GM19035 (cell line): Measurements from ENCODE around the gene DIO2.
A peak's percentile ranks its signal among the peaks of the same experiment; 100 is the strongest.

Experiments
- ATAC-seq: cut with Tn5 transposase; IDR thresholded peaks from one replicate; pipeline ENCODE4 v1.9.1; 2021; ENCODE audit not compliant: unreplicated experiment

The DIO2 gene

DNA sequence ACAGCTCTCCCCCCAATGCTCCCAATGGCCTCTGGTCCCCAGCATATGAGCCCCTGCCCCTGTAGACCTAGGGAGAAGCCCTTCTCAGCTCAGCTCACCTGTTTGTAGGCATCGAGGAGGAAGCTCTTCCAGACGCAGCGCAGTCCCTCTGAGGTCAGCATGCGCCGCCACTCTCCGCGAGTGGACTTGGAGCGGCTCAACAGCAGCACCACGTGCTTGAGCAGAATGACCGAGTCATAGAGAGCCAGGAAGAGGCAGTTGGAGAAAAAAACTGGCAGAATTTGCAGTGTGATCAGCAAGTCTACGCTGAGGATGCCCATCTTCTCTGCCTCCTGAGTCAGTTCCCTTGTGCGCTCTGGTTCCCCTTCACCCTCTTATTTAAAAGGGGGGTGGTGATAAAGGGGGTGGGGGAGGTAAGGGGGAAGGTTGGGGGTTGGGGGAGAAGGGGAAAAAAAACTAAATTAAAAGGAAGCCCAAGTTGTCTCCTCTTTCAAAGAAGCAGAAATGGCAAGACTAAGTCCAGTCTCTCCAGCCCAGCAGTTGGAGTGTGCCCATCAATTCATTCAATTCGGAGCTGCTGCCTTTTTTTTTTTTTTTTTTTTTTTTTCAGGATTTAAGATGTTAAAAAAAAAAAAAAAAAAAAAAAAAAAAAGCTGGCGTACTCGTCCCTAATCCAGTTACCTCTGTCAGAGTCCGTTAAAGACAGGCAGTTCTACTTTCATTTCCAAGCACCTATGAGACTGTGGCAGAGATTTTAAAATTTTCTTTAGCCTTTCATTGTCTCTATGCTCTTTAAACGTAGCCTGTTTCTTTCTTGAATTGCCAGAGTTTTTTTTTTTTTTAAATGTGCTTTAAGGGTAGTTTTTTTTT lies at the start of gene DIO2:
TSS of gene DIO2 (minus strand) at position 352 of the 870 bp plus-strand sequence. CDS start at position 320, 32 bp downstream.
- peak; percentile 36 for ATAC-seq

DNA sequence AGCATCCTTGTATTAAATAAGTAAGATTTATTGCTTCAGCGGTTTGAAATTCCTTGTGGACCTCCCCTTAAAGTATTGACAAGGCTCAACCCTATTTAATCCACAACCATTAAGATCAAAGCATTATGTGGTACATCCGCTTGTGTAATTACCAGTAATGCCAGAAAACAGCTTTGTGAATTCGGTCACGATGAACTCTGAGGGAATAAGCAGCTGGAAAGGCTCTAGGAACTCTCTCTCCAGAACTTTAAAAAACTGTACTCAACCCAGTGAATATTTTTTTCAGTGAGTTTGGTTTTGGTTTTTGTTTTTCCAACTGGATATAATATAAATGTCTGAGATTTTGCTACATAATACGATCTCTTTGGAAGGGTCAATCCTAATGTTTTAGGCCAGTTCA lies 49.3 kb upstream of the DIO2 start:
- ATAC-seq, result no peak

DNA sequence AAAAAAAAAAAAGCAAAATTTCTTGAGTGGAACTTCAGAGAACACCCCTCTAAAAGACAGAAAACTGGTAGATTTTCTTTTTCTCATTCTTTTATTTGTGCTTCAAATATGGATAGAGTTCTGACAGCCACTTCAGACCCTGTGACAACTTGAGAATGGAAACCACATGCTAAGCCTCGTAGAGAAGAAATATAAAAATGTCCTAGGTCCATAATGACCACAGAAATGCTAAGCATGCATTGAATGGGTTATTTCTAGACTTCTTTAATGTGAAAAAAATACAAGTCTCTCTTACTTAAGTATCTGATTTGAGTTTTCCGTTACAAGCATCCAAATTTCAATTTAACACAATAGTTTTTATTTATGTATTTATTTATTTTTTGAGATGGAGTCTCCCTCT lies 28.3 kb upstream of the DIO2 start:
- no peak for ATAC-seq

DNA sequence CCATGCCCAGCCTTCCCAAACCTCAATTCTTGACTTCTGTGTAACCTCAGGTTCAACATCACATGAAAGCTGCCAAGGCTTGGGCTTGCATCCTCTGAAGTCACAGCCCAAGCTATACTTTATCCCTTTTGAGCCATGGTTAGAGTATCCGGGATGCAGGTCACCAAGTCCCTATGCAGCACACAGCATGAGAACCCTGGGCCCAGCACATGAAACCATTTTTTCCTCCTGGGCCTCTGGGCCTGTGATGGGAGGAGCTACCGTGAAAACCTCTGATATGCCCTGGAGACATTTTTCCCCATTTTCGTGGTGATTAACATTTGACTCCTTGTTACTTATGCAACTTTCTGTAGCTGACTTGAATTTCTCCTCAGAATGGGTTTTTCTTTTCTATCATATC lies 25.8 kb upstream of the DIO2 start:
- no peak for ATAC-seq

DNA sequence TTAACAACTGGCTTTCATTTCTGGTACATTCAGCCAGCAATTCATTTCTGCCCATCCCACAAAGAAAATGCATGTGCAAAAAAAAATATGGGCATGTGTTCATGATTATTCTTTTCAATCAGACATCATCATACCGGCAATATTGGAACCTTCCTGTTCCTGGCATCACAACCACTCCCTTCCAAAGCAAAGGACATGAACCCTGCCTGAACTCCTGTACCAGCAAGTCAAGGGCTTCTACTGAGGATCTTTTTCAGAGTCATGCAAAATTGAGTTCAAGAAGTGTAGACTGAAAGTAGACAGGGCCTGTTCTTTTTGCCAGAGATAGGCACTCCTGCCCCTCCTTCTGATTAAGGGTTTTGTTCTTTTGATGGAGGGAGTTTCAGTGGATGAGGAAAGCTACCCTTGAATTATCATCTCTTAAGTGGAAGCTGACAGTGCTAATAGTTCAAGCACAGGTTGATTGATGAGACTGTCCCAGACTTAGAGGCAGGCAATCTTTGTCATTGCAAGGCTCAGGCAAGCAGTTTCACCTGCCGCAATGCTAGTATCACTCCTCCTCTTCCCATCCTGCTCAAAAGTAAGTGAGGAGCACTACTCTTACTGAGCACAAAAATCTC lies 22.3 kb upstream of the DIO2 start:
- ATAC-seq, result no peak

DNA sequence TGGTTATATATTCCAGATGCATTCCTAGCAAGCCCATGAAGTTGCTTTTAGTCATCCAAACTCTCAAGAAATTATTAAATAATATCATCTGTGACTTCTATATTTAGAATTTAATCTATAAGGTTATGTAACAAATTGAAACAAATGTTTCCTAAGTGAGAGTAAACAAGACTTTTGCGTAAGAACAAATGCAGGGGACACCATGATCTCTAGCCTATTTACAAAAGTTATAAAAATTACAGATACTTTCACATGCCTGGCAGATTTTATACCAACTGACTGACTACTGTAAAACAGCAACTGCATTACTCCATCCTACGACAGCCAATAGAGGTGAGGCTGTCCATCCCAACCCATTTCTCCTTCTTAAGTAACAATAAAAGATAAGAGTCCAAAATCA lies 20.4 kb upstream of the DIO2 start:
- ATAC-seq, result no peak

DNA sequence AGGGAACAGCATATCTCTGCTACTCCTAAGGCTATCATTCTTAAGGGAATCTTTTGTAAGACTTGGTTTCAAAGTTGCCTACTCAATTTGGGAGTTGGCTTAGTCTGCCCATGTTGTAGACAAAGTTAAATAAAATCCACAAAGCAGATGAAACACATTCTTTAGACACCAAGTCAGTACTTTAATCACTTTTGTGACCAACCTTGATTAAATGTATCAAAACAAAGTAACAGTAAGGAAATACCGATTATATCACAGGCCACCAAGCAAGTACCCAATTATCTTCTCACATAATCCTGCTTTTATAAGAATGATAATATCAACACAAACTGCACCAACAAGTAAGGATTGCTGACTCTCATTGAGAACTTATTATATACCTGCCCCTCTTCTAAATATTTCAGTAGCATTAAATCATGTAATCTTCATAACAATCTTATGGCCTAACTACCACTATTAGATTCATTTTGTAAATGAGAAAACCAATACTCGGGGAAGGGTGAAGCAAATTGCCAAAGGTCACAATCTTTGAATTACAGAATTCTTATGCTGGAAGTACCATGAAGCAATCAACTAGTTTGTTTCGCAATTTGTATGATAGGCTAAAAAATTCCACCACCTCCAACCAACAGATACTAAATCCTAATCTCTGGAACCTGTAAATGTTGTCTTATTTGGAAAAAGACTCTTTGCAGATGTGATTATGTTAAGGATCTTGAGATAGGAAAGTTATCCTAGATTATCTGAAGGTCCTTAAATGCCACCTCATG lies 12.6 kb upstream of the DIO2 start:
- ATAC-seq, result no peak

DNA sequence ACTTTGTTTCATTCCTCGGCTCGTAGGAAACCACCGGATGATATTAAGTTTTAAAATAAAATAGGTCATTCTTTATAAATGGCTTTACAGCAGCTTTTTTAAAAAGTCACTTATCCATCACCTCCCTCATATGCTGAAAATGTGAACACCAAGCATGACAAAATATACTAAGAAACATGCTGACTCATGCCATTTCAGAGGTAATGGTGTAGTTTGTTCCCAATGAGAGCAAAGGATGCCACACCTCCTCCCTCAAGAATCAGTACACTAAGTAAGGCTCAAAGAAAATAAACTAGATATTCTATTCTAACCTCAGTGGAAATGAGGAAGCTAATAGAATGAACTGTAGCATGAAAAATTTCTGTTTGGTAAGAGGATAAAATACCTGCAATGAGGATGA lies 5.5 kb upstream of the DIO2 start:
- ATAC-seq, result no peak

DNA sequence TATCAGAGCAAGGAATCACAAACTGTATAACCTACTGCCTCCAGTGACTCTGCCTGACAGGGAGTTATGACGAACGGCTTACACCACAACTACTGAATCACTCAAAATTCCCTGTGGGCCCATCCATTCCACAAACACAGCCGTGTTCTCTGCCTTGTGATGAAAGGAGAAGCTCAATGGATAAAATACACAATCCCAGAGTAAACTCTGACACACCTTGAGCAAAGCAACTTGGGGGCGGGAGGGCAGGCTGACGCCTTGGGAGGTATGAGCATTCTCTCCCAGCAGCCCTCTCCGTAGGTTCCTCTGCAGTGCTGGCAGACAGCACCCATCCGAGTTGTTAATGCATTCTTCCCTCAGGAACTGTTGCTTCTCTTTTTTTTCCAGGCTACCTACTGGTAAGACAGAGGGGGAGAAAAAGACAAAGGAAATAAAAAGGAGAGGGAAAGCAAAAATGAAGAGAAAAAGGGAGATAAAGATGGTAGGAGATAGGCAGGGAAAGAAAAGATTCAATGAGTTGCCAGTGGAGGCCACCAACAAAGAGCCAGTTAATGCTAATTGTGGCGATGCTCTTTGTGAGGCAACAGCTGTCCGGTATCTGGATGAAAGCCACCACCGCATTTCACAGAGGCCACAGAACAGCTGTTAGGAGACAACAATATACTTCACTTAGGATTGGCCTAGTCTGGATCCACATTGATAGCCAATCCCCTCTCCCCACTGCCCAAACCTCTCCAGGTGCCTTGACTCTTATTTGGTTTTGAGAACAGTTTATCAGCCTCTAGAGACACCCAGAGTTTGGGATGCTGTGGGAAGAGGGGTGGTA lies 4.7 kb upstream of the DIO2 start:
- no peak for ATAC-seq

DNA sequence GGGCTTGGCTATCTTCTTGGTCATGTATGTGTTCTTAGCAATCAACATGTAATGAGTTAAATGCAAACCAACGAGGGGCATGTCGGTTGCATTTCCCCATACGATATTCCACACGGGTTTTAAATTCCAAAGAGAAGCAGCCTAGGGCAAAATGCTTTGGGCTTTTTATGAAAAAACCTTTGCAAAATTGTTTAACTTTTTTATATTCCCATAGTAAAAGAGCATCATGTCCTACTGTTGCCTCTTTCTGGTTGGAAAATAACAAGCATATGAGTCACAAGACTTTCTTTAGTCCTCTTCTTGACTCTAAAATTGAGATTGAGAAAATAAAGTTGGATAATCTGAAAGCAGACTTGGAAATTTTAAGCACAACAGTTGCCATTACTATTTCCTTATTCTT lies 3.8 kb upstream of the DIO2 start:
- ATAC-seq, result no peak

DNA sequence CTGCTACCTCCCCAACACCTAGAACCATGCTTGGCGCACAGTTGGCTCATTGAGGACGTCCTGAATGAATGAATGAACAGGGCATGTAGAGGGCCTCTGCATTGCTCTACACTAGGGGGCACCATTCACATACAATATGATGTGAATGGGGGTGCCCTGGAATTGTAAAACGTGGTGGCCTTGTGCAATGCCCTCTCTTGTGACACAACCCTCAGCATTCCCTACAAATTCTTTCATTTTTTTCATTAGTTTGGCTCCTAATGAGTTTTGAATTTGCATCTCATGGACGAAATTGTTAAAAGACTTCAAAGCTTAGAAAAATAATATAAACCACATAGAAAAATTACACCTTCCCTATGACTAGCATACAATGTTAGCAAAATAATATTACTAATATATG lies 2.3 kb upstream of the DIO2 start:
- no peak for ATAC-seq

DNA sequence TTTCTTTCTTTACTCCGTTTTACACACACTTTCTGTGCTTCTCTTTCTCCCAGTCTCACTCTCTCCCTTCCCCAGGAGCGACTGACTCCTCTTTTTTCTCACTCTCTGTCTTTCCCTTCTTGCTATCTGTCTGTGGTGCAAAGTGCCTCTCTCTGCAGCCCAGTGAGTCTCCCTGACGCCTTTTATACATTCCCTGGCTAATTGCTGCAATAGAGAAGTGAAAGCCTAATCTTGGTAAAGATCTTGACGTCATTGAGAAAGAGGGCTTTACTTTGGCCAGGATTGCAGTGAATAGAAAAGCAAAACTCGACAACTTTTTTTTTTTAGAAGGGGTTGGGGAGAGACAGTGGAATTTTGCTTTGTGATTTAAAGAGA lies 706 bp upstream of the DIO2 start:
- peak; percentile 55 for ATAC-seq

DNA sequence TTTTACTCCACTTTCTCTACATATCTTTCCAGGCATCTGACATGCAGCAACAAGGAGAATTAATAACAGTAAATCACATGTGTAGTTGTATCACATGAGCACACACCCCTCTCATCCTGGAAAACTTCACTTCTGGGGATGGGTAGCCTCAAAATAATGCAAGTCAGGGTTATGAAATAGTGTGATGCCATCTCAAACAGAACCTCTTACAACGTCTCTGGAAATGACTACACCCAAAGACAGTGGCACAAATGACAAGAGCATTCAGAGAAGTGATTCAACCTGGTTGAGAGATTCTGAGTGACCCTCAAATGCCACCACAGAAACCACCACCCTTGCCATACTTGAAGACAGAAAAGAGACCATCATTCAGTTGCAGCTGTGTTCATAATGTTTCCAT lies 2.8 kb downstream of the DIO2 start:
- ATAC-seq, result no peak

DNA sequence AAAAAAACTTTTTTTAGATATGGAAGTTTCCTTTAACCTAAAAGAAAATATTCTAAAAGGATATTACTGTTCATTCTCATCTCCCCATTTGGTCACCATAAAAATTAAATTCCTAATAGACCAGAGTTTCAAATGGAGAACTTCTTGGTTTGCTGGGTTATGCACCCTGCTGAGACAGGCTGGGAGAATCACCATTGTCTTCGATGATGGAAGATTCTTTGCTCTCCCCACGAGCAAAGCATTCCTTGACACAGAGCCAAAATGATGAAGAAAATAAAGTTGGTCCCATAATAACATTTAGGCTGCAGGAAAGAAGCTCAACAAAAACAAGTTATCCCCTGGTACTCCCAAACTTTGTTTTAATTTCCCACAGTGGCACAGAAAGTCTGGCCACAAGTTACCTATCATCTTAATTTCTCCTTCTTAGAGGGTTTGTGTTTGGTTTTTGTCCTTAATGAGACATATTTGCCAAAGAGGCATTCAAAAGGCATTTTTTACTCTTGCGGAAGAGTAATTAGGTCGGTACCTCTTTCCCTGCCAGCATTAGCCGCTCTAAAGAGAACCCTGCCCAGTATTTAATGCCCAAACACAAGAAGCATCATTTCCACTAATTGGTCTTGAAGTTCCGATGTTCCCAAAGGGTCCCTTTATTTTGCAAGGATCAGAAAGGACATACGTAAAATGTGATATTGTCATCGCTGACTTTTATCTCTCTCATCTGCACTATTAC lies 4.8 kb downstream of the DIO2 start:
- ATAC-seq, result no peak

DNA sequence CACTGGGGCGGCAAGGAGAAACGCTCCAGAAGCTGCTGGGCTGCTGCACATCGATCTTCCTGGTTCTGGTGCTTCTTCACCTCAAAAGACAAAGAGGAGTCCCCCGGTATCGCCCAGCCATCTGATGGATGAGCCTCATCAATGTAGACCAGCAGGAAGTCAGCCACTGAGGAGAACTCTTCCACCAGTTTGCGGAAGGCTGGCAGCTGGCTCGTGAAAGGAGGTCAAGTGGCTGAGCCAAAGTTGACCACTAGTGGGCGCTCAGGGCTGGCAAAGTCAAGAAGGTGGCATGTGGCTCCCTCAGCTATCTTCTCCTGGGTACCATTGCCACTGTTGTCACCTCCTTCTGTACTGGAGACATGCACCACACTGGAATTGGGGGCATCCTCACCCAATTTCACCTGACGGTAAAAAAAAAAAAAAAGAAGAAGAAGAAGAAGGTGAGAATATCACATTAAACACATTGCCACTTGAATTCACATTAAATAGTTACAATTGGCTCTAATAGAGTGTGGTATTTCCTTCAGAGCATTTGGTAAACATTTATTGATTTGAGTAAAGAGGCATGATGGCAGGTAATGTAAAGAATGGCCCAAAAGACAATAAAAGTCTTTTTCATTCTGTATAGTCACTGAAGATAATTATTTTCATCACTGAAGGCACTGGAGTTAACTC lies 8.3 kb downstream of the DIO2 start:
- ATAC-seq, result no peak

DNA sequence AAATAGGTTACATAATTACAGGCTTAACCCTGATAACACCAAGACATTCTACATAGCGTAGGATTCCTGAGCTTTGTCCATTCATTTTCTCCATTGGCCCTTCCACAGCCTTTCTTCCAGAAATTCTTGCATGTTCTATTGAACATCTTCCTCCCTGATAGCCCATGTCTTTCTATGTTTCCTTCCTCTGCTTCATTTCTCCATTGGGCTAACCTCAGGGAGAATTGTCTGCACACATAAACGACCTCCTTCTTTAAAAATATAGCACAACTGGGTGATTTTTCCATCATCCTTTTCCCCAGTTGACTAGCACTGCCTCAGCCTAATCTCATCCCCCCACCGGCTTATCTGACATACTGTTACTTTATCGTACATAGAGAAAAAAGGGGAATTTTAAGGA lies 11.2 kb downstream of the DIO2 start:
- no peak for ATAC-seq

DNA sequence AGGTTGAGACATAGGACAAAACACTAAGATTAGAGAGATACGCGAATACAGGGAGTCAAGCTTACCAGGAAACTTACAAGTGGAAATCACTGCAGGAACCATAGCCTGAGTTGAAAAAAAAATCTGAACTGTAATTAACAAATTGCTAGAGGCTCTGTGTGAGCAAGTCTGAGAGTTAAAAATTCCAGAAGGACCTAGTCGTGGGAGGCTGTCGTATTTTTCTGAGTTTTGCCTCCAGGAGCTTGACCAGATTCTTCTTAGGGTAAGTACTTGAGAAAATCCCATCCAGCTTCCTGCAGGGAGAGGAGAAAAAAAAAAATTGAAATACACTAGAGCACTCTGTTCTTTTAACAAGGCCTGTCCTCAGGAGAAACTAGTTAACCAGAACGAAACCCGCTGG lies 22.7 kb downstream of the DIO2 start:
- no peak for ATAC-seq

DNA sequence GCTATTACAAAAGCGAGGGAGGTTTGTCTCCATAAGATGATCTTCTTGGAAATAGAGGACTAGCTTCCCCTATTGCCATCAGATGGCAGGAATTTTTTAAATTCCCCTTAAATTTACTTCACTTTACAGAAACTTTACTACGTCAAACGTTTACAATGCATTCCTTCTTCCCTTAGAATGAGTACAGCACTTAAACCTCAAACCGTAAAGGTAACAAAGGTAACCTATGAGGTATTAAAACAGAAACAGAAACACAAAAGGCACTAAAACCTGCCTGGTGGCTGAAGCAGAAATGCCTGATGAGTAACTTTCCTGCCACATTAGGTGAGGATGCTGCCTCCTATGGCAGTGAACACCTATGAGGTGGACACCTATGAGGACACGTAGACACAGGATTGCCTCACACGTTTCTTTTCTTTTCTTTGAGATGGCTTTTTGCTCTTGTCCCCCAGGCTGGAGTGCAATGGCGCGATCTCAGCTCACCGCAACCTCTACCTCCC lies 25.0 kb downstream of the DIO2 start:
- ATAC-seq, result no peak

DNA sequence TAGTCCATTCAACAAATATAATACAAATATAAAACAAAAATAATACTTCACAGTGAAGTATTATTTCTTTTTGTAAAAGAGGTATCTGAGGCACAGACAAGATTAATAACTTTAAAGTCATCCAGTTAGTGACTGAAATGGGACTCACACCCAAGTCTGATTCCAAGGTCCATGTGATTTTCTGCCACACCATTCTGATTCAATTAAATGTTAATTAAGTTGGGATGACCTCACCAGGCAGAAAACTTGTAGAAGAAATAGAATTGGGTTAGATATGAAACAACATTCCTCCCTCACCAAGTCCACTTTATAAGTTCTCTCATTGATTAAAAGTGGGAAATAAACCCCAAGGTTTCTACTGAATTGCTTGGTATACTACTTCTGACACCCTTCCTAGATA lies 34.4 kb downstream of the DIO2 start:
- no peak for ATAC-seq
